ENCODE data around the gene TSG101. TPM values are rescaled to one million over a fixed set of nuclear protein-coding genes. Genes with fewer than 3 reads are reported as not detected.

The TSG101 gene
- total and polyA plus RNA-seq, 4 donors, result 29.7 to 53.1 (median 37.8) TPM

- WGBS, result 95% methylated on average over 3 of the region's 3 CpGs
- no peak for DNase-seq (ENCODE audit: low spot score)
- Histone ChIP-seq H3K36me3 (ENCODE audit: control insufficient read depth in 4 of 4, insufficient read depth in 3 of 4, low read depth in 1 of 4, low read length in 3 of 4) (peaks cover 6 to 20% (median 14%) of the 10 kb centered on the region in 4 donors), H3K9ac (ENCODE audit: low read depth in 1 of 2, low read length in 2 of 2) (no peak overlapping the region), H3K27me3 (ENCODE audit: control insufficient read depth in 4 of 4, insufficient read depth in 4 of 4, low read length in 3 of 4) (no peaks in the 10 kb centered on the region), H3K27ac (ENCODE audit: low read depth in 1 of 2, low read length in 2 of 2) (no peak overlapping the region), H3K4me1 (ENCODE audit: control insufficient read depth in 4 of 4, insufficient read depth in 4 of 4, low read length in 3 of 4) (no peaks in the 10 kb centered on the region), H3K9me3 (ENCODE audit: control insufficient read depth in 4 of 4, low read length in 3 of 4) (no peaks in the 10 kb centered on the region), H3K4me3 (ENCODE audit: low read depth in 1 of 3, low read length in 3 of 3) (no peak overlapping the region)
- TF ChIP-seq MAX (IDR thresholded peaks at IDR 0.05), result no peak
- no peak for TF ChIP-seq YY1 (IDR thresholded peaks at IDR 0.05)
- no peak for TF ChIP-seq HNF4G (IDR thresholded peaks at IDR 0.05)
- no peak for TF ChIP-seq ATF3 (IDR thresholded peaks at IDR 0.05)
- no peak for TF ChIP-seq HNF4A (conservative IDR thresholded peaks at IDR 0.05)
- no peak for TF ChIP-seq SP1 (IDR thresholded peaks at IDR 0.05)
- TF ChIP-seq EGR1 (IDR thresholded peaks at IDR 0.05; ENCODE audit: low read depth in 2 of 2), result no peak
- no peak for TF ChIP-seq NR2F2 (IDR thresholded peaks at IDR 0.05)
- TF ChIP-seq GABPA (IDR thresholded peaks at IDR 0.05 in 1 of 2, conservative IDR thresholded peaks at IDR 0.05 in 1 of 2), result no peak
- no peak for TF ChIP-seq TAF1 (conservative IDR thresholded peaks at IDR 0.05)
- no peak for TF ChIP-seq ZBTB33 (IDR thresholded peaks at IDR 0.05)
- no peak for TF ChIP-seq RXRA (IDR thresholded peaks at IDR 0.05)
- TF ChIP-seq FOXA2 (IDR thresholded peaks at IDR 0.05), result no peak
- TF ChIP-seq RAD21 (IDR thresholded peaks at IDR 0.05), result no peak
- TF ChIP-seq JUND (IDR thresholded peaks at IDR 0.05), result no peak
- no peak for TF ChIP-seq FOXA1 (IDR thresholded peaks at IDR 0.05)
- no peak for TF ChIP-seq REST (IDR thresholded peaks at IDR 0.05)
- TF ChIP-seq CTCF (IDR thresholded peaks at IDR 0.05; ENCODE audit: low read depth, low read length, missing input control), result no peak
Measured at GRCh38 chr11:18567081-18567480, 40.3 kb upstream of the TSG101 start.

Data from liver (tissue), 9 donors.